PC-3 (cell line): ENCODE measurements around the gene LRRC8B. TPM values are rescaled to one million over a fixed set of nuclear protein-coding genes. Genes with fewer than 3 reads are reported as not detected.

Experiments used
- ATAC-seq: fragments of 200-7000 bp; cut with Tn5 transposase; 2 replicates; pipeline ENCODE4 v1.9.1; 2020; ENCODE audit warnings: mild to moderate bottlenecking, moderate library complexity
- BruUV-seq: library from RNA; stranded (reverse); fragments of 400-500 nt; replicated peaks from 2 replicates; lab custom pipeline; 2021; lab: Mats Ljungman, UMichigan
- CTCF ChIA-PET: fragments of 300-600 bp; sonication (Branson Sonifier 250); formaldehyde crosslinking; loops from one replicate; lab custom pipeline; 2022; ENCODE audit warnings: antibody characterized with exemption; lab: Charles Lee
- POLR2A ChIA-PET: fragments of 300-600 bp; sonication (Branson Sonifier 250); formaldehyde crosslinking; loops from one replicate; lab custom pipeline; 2022; ENCODE audit warnings: antibody characterized with exemption; ENCODE audit not compliant: unreplicated experiment; lab: Charles Lee
- DNase-seq: peaks from one replicate; pipeline ENCODE4 v3.0.0-alpha.2; 2015
- H2AFZ ChIP-seq: fragments of 300-600 bp; sonication (generic); 2 replicates; pipeline ENCODE4 v1.6.0; 2016; ENCODE audit warnings: antibody characterized with exemption, low read length
- H3F3A ChIP-seq: fragments of 300-600 bp; sonication (generic); one replicate; pipeline ENCODE4 v1.6.0; 2017; ENCODE audit warnings: antibody characterized with exemption, low read length, control low read depth, mild to moderate bottlenecking; ENCODE audit not compliant: unreplicated experiment
- H3K27ac ChIP-seq: fragments of 300-600 bp; sonication (generic); 2 replicates; pipeline ENCODE4 v1.5.1; 2016; ENCODE audit warnings: mild to moderate bottlenecking, low read length
- H3K27me3 ChIP-seq: fragments of 300-600 bp; sonication (generic); 2 replicates; pipeline ENCODE4 v1.6.1; 2016; ENCODE audit warnings: low read length, mixed read lengths
- H3K36me3 ChIP-seq: fragments of 300-600 bp; sonication (generic); 2 replicates; pipeline ENCODE4 v1.6.1; 2016; ENCODE audit warnings: low read depth, mixed run types, low read length, mixed read lengths
- H3K4me1 ChIP-seq: fragments of 300-600 bp; sonication (generic); 2 replicates; pipeline ENCODE4 v1.5.1; 2016; ENCODE audit warnings: low read length; ENCODE audit not compliant: insufficient read depth
- H3K4me2 ChIP-seq: fragments of 300-600 bp; sonication (generic); 2 replicates; pipeline ENCODE4 v1.6.0; 2016; ENCODE audit warnings: low read length
- H3K4me3 ChIP-seq: fragments of 300-600 bp; sonication (generic); 2 replicates; pipeline ENCODE4 v1.5.1; 2016; ENCODE audit warnings: mild to moderate bottlenecking, low read length, mixed read lengths
- H3K79me2 ChIP-seq: fragments of 300-600 bp; sonication (generic); 2 replicates; pipeline ENCODE4 v1.6.1; 2017; ENCODE audit warnings: low read length, mixed read lengths
- H3K9ac ChIP-seq: fragments of 300-600 bp; sonication (generic); 2 replicates; pipeline ENCODE4 v1.6.0; 2016; ENCODE audit warnings: mild to moderate bottlenecking, low read length
- H3K9me2 ChIP-seq: fragments of 300-600 bp; sonication (generic); replicated peaks from 2 replicates; pipeline ENCODE4 v1.6.1; 2016; ENCODE audit warnings: mixed run types, low read length, mixed read lengths
- H3K9me3 ChIP-seq: fragments of 300-600 bp; sonication (generic); 2 replicates; pipeline ENCODE4 v1.6.1; 2016; ENCODE audit warnings: low read length, mixed read lengths
- H4K20me1 ChIP-seq: fragments of 300-600 bp; sonication (generic); 2 replicates; pipeline ENCODE4 v1.6.1; 2016; ENCODE audit warnings: low read length, mixed read lengths
- CTCF ChIP-seq: fragments of 300-600 bp; sonication (generic); conservative IDR thresholded peaks from 2 replicates; pipeline ENCODE4 v1.5.1; 2017; ENCODE audit warnings: antibody characterized with exemption, low read depth, mild to moderate bottlenecking, low read length
- EZH2 ChIP-seq: fragments of 300-600 bp; sonication (generic); IDR thresholded peaks from one replicate; pipeline ENCODE4 v1.6.1; 2017; ENCODE audit warnings: antibody characterized with exemption, mild to moderate bottlenecking, low read length; ENCODE audit not compliant: unreplicated experiment
- EZH2phosphoT487 ChIP-seq: fragments of 300-600 bp; sonication (generic); IDR thresholded peaks from 2 replicates; pipeline ENCODE4 v1.6.1; 2018; ENCODE audit warnings: mild to moderate bottlenecking, antibody characterized with exemption, low read length, borderline replicate concordance
- intact Hi-C: fragments of 100-400 bp; cut with micrococcal nuclease; formaldehyde crosslinking; loops from 2 replicates; pipeline ENCODE4 v1.9.0; 2023
- total RNA-seq: library from RNA; depleted of rRNA; stranded (reverse); fragments of >200 nt; gene quantifications from 2 replicates; pipeline ENCODE4 v1.2.3, GENCODE V29; 2014

LRRC8B gene
- total RNA-seq, 1 experiment from 2014 or later: 8.4 TPM

- Histone ChIP-seq H4K20me1 (no peaks in the 10 kb centered on the region), H2AFZ (no peak overlapping the region), H3K36me3 (no peaks in the 10 kb centered on the region), H3K4me3 (no peak overlapping the region), H3K4me1 (peaks cover 26% of the 10 kb centered on the region), H3K79me2 (no peaks in the 10 kb centered on the region), H3F3A (no peaks in the 10 kb centered on the region), H3K27me3 (no peaks in the 10 kb centered on the region), H3K9me3 (no peaks in the 10 kb centered on the region), H3K9me2 (no peaks in the 10 kb centered on the region), H3K9ac (no peak overlapping the region), H3K27ac (no peak overlapping the region), H3K4me2 (no peak overlapping the region)
- ChIA-PET CTCF (no interaction called here), POLR2A (no interaction called here)
- BruUV-seq: no TSS peak
- ATAC-seq: no peak
- intact Hi-C loops: no loop called here
- TF ChIP-seq EZH2 (no peak), EZH2phosphoT487 (no peak), CTCF (no peak)
- DNase-seq: no peak
Measured at GRCh38 chr1:89608319-89608983, 83.8 kb downstream of the LRRC8B start.

GRCh38 chr1:89608984-89609725 lies 84.5 kb downstream of the LRRC8B start:
- ChIA-PET CTCF (no interaction called here), POLR2A (no interaction called here)
- Histone ChIP-seq H3K4me2 (no peak overlapping the region), H2AFZ (no peak overlapping the region), H3K9ac (no peak overlapping the region), H4K20me1 (no peaks in the 10 kb centered on the region), H3K9me2 (no peaks in the 10 kb centered on the region), H3F3A (no peaks in the 10 kb centered on the region), H3K9me3 (no peaks in the 10 kb centered on the region), H3K79me2 (no peaks in the 10 kb centered on the region), H3K27me3 (no peaks in the 10 kb centered on the region), H3K4me3 (no peak overlapping the region), H3K36me3 (no peaks in the 10 kb centered on the region), H3K27ac (no peak overlapping the region), H3K4me1 (peaks cover 19% of the 10 kb centered on the region)
- DNase-seq: no peak
- BruUV-seq: no TSS peak
- intact Hi-C loops: no loop called here
- no peak for ATAC-seq
- no peak for TF ChIP-seq CTCF
- TF ChIP-seq EZH2: no peak
- TF ChIP-seq EZH2phosphoT487: no peak
